ENCODE data around the gene MPPE1.

- TF ChIP-seq CTCF (IDR thresholded peaks at IDR 0.05) (no peak), POLR2A (IDR thresholded peaks at IDR 0.05) (peak in 1 of 2 donors; percentile 92)
These were observed at the start of gene MPPE1 for GRCh38 chr18:11908182-11909060.

Measured in adrenal gland (tissue), 5 donors.